Liver (tissue), 3 donors: ENCODE measurements around the gene SGMS1.
A peak's percentile ranks its signal among the peaks of the same experiment; 100 is the strongest.

Experiments used
- CTCF ChIP-seq: fragments of 150-350 bp; IDR thresholded peaks from 2 replicates; pipeline ENCODE4 v1.5.1; 2017; ENCODE audit warnings: improper control_type of control experiment, low read depth, low read length; ENCODE audit not compliant: missing input control
- FOXA1 ChIP-seq: IDR thresholded peaks from 2 replicates; pipeline ENCODE4 v1.6.1; 2016; ENCODE audit warnings: antibody characterized with exemption
- JUND ChIP-seq, 2 donors: IDR thresholded peaks; 2 replicates each; pipeline ENCODE4 v1.6.1; 2016; ENCODE audit warnings: antibody characterized with exemption in 2 of 2
- MAX ChIP-seq: IDR thresholded peaks from 2 replicates; pipeline ENCODE4 v1.6.1; 2016; ENCODE audit warnings: antibody characterized with exemption
- NR2F2 ChIP-seq: IDR thresholded peaks from 2 replicates; pipeline ENCODE4 v1.6.1; 2016; ENCODE audit warnings: antibody characterized with exemption
- RAD21 ChIP-seq, 2 donors: IDR thresholded peaks; 2 replicates each; pipeline ENCODE4 v1.6.1; 2016; ENCODE audit warnings: antibody characterized with exemption in 2 of 2, mild to moderate bottlenecking in 2 of 2
- REST ChIP-seq: IDR thresholded peaks from 2 replicates; pipeline ENCODE4 v1.6.1; 2016; ENCODE audit warnings: antibody characterized with exemption, mild to moderate bottlenecking
- RXRA ChIP-seq, 2 donors: IDR thresholded peaks; 2 replicates each; pipeline ENCODE4 v1.6.1; 2017 to 2018; ENCODE audit warnings: antibody characterized with exemption in 2 of 2, mild to moderate bottlenecking in 1 of 2
- SP1 ChIP-seq: IDR thresholded peaks from 2 replicates; pipeline ENCODE4 v1.6.1; 2018; ENCODE audit warnings: antibody characterized with exemption, mild to moderate bottlenecking
- TAF1 ChIP-seq: conservative IDR thresholded peaks from 2 replicates; pipeline ENCODE4 v1.6.1; 2016; ENCODE audit warnings: antibody characterized with exemption, mild to moderate bottlenecking
- YY1 ChIP-seq: IDR thresholded peaks from 2 replicates; pipeline ENCODE4 v1.6.1; 2016; ENCODE audit warnings: antibody characterized with exemption, mild to moderate bottlenecking
- donor health status: healthy.
- donor health status: healthy.

GRCh38 chr10:50577681-50578350 lies 45.9 kb downstream of the SGMS1 start:
- TF ChIP-seq CTCF (no peak), TAF1 (no peak), MAX (peak; percentile 17), YY1 (no peak), REST (no peak), JUND (IDR thresholded peaks at IDR 0.05) (no peak), RAD21 (IDR thresholded peaks at IDR 0.05) (peak; percentile 19 to 50), SP1 (no peak), FOXA1 (no peak), NR2F2 (peak; percentile 70), RXRA (IDR thresholded peaks at IDR 0.05) (no peak)
